CMK (cell line): Measurements from ENCODE around the gene ZNF248.
"Not testable (repeated sequence)": the region's sequence is repeated elsewhere in the genome, so short reads cannot be mapped to it uniquely, and the experiment has no call there.

Source experiments
- DNase-seq: peaks from one replicate; pipeline ENCODE4 v3.0.0-alpha.2; 2010; ENCODE audit warnings: low read depth

The ZNF248 gene

GRCh38 chr10:37741831-37742230 lies 115.6 kb downstream of the ZNF248 start:
- no peak for DNase-seq

GRCh38 chr10:37739181-37739580 lies 118.2 kb downstream of the ZNF248 start:
- no peak for DNase-seq

GRCh38 chr10:37738241-37738640 lies 119.2 kb downstream of the ZNF248 start:
- DNase-seq = not testable (repeated sequence)

GRCh38 chr10:37737336-37737735 lies 120.1 kb downstream of the ZNF248 start:
- DNase-seq = no peak

GRCh38 chr10:37736120-37736519 lies 121.3 kb downstream of the ZNF248 start:
- DNase-seq = no peak

- DNase-seq = no peak
Measured at GRCh38 chr10:37734971-37735370, 122.4 kb downstream of the ZNF248 start.
